IMR-90 (cell line): Measurements from ENCODE around the gene RPL39.

Experiments used
- MAFK ChIP-seq: IDR thresholded peaks from 2 replicates; pipeline ENCODE4 v1.6.1; 2012; ENCODE audit warnings: low read depth, low read length, improper control_type of control experiment
- POLR2A ChIP-seq: IDR thresholded peaks from 2 replicates; pipeline ENCODE4 v1.6.1; 2012; ENCODE audit warnings: mild to moderate bottlenecking, low read depth, low read length
- TF ChIP-seq, protein P1 (sequence below): conservative IDR thresholded peaks from 2 replicates; pipeline ENCODE4 v1.5.1; 2012; ENCODE audit warnings: mild to moderate bottlenecking, low read depth, low read length, improper control_type of control experiment

DNA sequence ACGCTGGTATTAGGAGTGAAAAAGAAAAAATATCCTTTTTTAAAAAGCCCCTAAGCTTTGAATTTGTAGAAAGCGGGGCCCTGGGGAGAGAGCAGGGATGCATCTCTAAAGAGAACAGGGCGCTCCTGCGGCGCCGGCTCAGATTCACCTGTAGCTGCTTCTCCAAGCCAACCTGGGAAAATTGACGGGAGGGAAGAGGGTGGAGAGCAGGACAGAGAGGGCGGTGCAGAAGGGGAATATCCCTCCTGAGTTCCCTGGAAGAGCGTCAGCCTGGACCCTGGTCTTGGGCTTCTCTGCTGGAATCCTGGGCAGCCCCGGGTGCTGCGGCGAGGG is 33.8 kb downstream of the RPL39 start:
- TF ChIP-seq POLR2A: no peak
- TF ChIP-seq, protein P1, sequence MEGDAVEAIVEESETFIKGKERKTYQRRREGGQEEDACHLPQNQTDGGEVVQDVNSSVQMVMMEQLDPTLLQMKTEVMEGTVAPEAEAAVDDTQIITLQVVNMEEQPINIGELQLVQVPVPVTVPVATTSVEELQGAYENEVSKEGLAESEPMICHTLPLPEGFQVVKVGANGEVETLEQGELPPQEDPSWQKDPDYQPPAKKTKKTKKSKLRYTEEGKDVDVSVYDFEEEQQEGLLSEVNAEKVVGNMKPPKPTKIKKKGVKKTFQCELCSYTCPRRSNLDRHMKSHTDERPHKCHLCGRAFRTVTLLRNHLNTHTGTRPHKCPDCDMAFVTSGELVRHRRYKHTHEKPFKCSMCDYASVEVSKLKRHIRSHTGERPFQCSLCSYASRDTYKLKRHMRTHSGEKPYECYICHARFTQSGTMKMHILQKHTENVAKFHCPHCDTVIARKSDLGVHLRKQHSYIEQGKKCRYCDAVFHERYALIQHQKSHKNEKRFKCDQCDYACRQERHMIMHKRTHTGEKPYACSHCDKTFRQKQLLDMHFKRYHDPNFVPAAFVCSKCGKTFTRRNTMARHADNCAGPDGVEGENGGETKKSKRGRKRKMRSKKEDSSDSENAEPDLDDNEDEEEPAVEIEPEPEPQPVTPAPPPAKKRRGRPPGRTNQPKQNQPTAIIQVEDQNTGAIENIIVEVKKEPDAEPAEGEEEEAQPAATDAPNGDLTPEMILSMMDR: no peak
- TF ChIP-seq MAFK: no peak
